Activated CD4-positive, alpha-beta T cell treated with anti-CD3 and anti-CD28 coated beads, Interleukin-2, amount 10 ng/mL, durations not matched to agents 24 days and 14 days (primary cell): ENCODE data around the gene ANO1. TPM values are rescaled to one million over a fixed set of nuclear protein-coding genes. Genes with fewer than 3 reads are reported as not detected.

ENCODE experiments used
- DNase-seq: peaks from one replicate; pipeline ENCODE4 v3.0.0; 2022
- H3K27ac Mint-ChIP-seq: one replicate; pipeline ENCODE4 v1.8.0; 2022; ENCODE audit warnings: mild to moderate bottlenecking, mixed read lengths
- H3K27me3 Mint-ChIP-seq: one replicate; pipeline ENCODE4 v1.8.0; 2022; ENCODE audit warnings: mixed read lengths
- H3K36me3 Mint-ChIP-seq: one replicate; pipeline ENCODE4 v1.8.0; 2022; ENCODE audit warnings: low read depth, mild to moderate bottlenecking, mixed read lengths
- H3K4me1 Mint-ChIP-seq: one replicate; pipeline ENCODE4 v1.8.0; 2021; ENCODE audit warnings: mixed read lengths
- H3K4me3 Mint-ChIP-seq: one replicate; pipeline ENCODE4 v1.8.0; 2022; ENCODE audit warnings: mild to moderate bottlenecking, moderate library complexity, mixed read lengths
- H3K9me3 Mint-ChIP-seq: one replicate; pipeline ENCODE4 v1.8.0; 2021; ENCODE audit warnings: mixed read lengths
- intact Hi-C: fragments of 100-400 bp; cut with micrococcal nuclease; formaldehyde crosslinking; loops from one replicate; pipeline ENCODE4 v1.15.1; 2023
- total RNA-seq: library from RNA; stranded (reverse); gene quantifications from 2 replicates; pipeline ENCODE4 v1.2.3, GENCODE V29; 2022

ANO1 gene
- total RNA-seq, 1 donor from 2014 or later = not detected

DNA sequence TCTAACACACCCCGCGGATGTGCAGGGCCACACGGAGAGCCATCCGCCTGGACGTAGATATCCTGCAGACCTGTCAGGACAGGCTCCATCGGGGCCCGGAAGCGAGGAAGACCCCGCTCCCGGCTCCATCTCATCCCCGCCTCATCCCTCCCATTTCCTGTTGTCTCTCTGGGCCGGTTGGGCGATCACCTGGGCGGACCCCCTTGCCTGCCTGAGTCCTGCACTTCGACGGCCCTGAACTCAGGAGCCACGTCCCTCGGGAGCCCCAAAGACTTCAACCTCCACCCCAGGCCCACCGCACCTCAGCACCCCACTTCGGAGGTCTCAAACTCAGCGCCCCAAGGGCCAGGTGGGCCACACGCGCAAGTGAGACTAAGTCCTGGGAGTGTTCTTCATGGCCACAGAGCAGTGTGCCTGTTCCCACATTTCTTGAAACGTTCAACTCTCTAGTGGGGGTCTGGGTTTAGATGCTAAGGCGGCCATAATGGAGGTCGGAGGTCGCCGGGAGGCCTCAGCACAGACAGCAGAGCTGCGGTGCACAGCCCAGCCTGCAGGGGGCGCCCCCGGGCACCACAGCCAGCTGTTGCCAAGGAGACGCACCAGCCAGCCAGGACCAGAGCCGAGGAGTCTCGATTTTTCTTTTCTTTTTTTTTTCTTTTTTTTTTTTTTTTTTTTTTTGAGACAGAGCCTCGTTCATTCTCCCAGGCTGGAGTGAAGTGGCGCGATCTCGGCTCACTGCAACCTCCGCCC lies 99.0 kb downstream of the ANO1 start:
- H3K27ac Mint-ChIP-seq = no peak overlapping the region
- no peaks in the 10 kb centered on the region for H3K27me3 Mint-ChIP-seq
- no peaks in the 10 kb centered on the region for H3K4me1 Mint-ChIP-seq
- no peak overlapping the region for H3K4me3 Mint-ChIP-seq
- intact Hi-C loops = no loop called here
- peak; percentile 87 for DNase-seq
- H3K9me3 Mint-ChIP-seq = no peaks in the 10 kb centered on the region
- no peaks in the 10 kb centered on the region for H3K36me3 Mint-ChIP-seq

DNA sequence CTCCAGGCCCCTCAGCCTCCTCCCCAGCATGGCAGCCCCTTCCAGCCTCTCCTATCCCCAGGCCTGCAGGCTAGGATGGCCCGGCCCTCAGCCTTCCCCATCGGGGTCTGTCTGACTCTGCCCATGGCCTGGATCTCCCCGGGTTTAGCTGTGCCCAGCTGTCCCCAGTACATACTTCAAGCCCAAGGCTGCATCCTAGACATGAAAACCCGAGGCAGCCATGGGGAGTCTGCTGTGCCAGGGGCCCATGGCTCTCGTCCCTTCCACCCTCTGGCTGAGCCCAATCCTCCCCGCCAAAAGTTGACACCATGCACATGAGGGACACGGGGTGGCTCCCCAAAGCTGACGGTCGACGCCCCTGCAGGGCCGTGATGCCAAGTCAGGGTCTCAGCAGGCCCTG lies 102.8 kb downstream of the ANO1 start:
- H3K4me1 Mint-ChIP-seq = no peaks in the 10 kb centered on the region
- intact Hi-C loops = no loop called here
- DNase-seq = no peak
- no peak overlapping the region for H3K4me3 Mint-ChIP-seq
- H3K27me3 Mint-ChIP-seq = no peaks in the 10 kb centered on the region
- no peaks in the 10 kb centered on the region for H3K36me3 Mint-ChIP-seq
- H3K9me3 Mint-ChIP-seq = no peaks in the 10 kb centered on the region
- H3K27ac Mint-ChIP-seq = no peak overlapping the region

DNA sequence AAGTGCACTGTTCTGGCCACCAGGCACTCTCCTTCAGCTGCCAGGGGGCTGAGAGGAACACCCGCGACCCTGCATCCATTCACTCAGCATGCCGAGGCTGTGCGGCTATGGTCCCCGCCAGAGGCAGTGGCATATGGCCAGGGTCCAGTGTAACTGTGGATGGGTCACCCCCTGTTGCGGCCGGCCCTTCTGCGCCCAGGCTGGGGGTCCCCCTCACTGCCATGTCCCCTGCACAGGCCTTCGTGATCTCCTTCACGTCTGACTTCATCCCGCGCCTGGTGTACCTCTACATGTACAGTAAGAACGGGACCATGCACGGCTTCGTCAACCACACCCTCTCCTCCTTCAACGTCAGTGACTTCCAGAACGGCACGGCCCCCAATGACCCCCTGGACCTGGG lies 104.1 kb downstream of the ANO1 start:
- DNase-seq = no peak
- Mint-ChIP-seq H3K4me1 (no peaks in the 10 kb centered on the region), H3K27me3 (no peaks in the 10 kb centered on the region), H3K27ac (no peak overlapping the region), H3K4me3 (no peak overlapping the region), H3K36me3 (no peaks in the 10 kb centered on the region), H3K9me3 (no peaks in the 10 kb centered on the region)
- intact Hi-C loops = no loop called here

DNA sequence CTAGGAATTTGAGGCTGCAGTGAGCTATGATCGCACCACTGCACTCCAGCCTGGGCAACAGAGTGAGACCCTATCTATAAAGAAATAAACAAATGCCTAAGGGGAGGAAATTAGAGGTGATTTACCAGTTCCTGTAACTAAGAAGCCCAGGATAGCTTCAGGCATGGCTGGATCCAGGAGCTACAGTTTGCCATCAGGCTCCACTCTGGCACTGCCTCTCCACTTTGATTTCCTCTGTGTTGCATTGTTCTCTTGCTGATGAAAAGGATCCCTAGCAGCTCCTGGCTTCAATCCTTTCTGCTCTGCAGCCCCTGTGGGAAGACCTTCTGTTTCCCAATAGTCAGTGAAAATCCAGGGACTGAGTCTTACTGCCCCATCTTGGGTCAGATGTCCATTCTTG lies 104.9 kb downstream of the ANO1 start:
- Mint-ChIP-seq H3K9me3 (no peaks in the 10 kb centered on the region), H3K4me1 (no peaks in the 10 kb centered on the region), H3K27ac (no peak overlapping the region), H3K4me3 (no peak overlapping the region), H3K27me3 (no peaks in the 10 kb centered on the region), H3K36me3 (no peaks in the 10 kb centered on the region)
- intact Hi-C loops = no loop called here
- no peak for DNase-seq

DNA sequence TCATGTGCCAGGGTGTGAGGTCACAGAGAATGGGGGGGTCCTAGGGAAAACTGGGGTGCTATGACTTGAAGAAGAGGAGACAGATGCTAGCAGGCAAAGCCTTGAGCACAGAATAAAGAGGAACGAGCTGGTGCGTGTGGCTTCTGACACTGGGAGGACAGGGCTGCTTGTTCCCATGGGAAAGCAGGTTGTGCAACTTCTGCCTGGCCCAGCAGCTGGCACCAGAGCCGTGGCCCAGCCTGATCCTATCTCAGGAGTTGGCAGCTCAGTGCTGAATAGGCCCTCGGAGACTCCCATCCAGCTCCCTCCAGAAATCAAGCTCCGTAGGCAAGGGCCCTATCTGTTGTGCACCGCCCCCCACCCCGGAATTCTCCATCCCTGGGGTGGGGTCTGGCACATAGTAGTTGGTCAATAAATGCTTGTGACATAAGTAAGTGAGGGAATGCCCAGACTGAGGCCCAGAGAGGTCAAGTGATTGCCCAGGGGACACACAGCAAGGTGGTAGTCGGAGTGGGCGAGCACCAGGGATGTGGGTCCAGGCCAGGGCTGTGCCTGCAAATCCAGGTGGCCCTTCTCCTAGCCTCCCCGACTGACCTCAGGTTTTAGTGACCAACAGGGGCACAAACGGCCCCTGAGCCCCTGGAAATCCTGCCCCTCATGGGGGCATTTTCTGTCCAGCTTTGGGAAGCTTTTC lies 105.5 kb downstream of the ANO1 start:
- H3K27ac Mint-ChIP-seq = no peak overlapping the region
- no peaks in the 10 kb centered on the region for H3K36me3 Mint-ChIP-seq
- no peak overlapping the region for H3K4me3 Mint-ChIP-seq
- no peak for DNase-seq
- intact Hi-C loops = no loop called here
- no peaks in the 10 kb centered on the region for H3K9me3 Mint-ChIP-seq
- H3K4me1 Mint-ChIP-seq = no peaks in the 10 kb centered on the region
- H3K27me3 Mint-ChIP-seq = no peaks in the 10 kb centered on the region

DNA sequence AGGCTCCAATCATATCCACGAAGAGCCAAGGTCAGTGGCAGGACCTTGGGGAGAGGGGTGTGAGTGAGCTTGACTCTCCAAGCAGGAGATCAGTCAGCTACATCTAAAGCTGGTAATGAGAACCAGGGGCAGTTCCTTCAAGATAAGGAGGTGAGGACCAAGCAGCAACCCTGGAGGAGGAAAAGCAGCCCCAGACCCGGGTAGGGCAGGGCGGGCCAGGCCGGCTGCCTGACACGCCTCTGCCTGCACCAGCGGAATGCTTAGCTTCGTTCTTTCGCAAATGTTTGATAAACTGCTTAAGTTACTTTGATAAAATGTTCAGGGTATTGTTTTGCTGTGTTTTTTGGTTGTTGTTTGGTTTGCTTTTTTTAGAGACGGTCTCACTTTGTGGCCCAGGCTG lies 106.3 kb downstream of the ANO1 start:
- H3K27ac Mint-ChIP-seq = no peak overlapping the region
- H3K4me3 Mint-ChIP-seq = no peak overlapping the region
- no peaks in the 10 kb centered on the region for H3K9me3 Mint-ChIP-seq
- H3K4me1 Mint-ChIP-seq = no peaks in the 10 kb centered on the region
- intact Hi-C loops = no loop called here
- H3K27me3 Mint-ChIP-seq = no peaks in the 10 kb centered on the region
- no peak for DNase-seq
- no peaks in the 10 kb centered on the region for H3K36me3 Mint-ChIP-seq

DNA sequence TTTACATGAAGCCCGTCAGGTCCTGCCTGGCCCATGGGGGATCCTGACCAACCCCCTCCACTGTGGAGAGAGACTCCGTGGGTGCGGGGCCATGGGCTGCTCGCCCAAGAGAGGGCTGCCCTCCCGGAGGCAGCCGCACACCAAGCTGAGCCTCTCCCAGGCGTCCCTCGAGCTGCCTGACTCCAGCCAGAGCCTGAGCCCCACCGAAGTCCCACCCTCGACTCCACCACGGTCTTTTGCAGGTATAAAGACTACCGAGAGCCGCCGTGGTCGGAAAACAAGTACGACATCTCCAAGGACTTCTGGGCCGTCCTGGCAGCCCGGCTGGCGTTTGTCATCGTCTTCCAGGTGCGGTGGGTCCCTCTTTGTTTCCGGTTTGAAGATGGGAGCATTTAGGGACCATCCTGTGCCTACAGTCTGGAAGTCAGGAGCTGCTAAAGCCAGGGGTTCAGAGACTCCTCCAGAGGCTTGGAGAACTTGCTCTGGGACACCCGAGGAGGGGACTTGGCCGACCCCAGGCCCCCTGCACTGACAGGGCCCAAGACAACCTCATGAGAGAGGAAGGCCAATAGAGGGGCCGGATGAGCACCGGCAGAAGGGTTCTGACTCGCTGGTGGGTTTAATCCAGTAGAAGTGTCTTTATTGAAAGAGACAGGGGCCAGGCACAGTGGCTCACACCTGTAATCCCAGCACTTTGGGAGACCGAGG lies 107.4 kb downstream of the ANO1 start:
- Mint-ChIP-seq H3K4me3 (no peak overlapping the region), H3K27me3 (no peaks in the 10 kb centered on the region), H3K4me1 (no peaks in the 10 kb centered on the region), H3K9me3 (no peaks in the 10 kb centered on the region), H3K27ac (no peak overlapping the region), H3K36me3 (no peaks in the 10 kb centered on the region)
- DNase-seq = no peak
- intact Hi-C loops = no loop called here

DNA sequence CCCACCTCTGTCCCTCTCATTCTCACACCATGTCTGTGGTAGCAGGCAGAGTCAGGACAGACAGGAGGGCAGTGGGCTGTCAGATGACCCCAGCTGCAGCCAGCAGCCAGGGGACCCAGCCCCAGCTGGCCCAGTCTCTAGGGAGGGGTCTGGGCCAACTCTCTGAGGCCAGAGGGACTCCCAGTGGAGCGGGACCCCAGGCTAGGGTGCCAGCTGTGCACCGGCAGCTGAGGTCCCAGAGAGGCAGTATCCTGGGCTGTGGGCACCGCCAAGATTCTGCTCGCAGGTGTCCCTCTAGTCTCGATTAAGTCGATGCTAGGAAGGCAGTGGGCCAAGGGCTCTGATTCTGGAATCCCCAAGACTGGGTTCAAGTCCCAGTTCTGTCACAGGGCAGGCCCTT lies 108.3 kb downstream of the ANO1 start:
- Mint-ChIP-seq H3K9me3 (no peaks in the 10 kb centered on the region), H3K4me1 (peaks cover 1% of the 10 kb centered on the region), H3K27me3 (no peaks in the 10 kb centered on the region), H3K27ac (no peak overlapping the region), H3K36me3 (no peaks in the 10 kb centered on the region), H3K4me3 (no peak overlapping the region)
- intact Hi-C loops = no loop called here
- DNase-seq = no peak

DNA sequence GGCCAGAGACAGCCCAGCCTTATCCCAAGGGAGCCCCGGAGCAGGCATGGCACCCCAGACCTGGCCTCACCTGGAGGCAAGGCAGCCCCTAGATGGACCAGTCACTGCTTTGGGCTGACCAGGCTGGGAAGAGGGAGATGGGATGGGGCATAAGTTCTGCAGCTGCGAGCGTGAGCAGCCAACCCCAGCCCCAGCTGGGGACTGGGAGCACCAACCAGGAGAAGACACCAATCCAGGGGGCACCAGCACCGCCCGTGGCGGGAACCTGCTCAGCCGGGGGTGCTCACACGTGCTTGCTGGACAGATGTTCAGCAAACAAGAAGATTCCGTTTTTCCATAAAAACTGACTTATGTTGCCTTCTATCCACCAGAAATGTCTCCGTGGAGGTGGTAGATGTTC lies 108.8 kb downstream of the ANO1 start:
- H3K36me3 Mint-ChIP-seq = no peaks in the 10 kb centered on the region

DNA sequence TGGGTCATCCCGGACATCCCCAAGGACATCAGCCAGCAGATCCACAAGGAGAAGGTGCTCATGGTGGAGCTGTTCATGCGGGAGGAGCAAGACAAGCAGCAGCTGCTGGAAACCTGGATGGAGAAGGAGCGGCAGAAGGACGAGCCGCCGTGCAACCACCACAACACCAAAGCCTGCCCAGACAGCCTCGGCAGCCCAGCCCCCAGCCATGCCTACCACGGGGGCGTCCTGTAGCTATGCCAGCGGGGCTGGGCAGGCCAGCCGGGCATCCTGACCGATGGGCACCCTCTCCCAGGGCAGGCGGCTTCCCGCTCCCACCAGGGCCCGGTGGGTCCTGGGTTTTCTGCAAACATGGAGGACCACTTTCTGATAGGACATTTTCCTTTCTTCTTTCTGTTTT lies 109.7 kb downstream of the ANO1 start:
- no peaks in the 10 kb centered on the region for H3K27me3 Mint-ChIP-seq
- no peak overlapping the region for H3K4me3 Mint-ChIP-seq
- H3K27ac Mint-ChIP-seq = no peak overlapping the region
- H3K4me1 Mint-ChIP-seq = peaks cover 3% of the 10 kb centered on the region
- intact Hi-C loops = no loop called here
- H3K36me3 Mint-ChIP-seq = no peaks in the 10 kb centered on the region
- no peaks in the 10 kb centered on the region for H3K9me3 Mint-ChIP-seq
- DNase-seq = no peak

More for the DNA sequence above, 108.8 kb downstream of the ANO1 start:
- intact Hi-C loops = no loop called here
- Mint-ChIP-seq H3K27me3 (no peaks in the 10 kb centered on the region), H3K9me3 (no peaks in the 10 kb centered on the region), H3K27ac (no peak overlapping the region), H3K4me1 (peaks cover 3% of the 10 kb centered on the region), H3K4me3 (no peak overlapping the region)
- no peak for DNase-seq

DNA sequence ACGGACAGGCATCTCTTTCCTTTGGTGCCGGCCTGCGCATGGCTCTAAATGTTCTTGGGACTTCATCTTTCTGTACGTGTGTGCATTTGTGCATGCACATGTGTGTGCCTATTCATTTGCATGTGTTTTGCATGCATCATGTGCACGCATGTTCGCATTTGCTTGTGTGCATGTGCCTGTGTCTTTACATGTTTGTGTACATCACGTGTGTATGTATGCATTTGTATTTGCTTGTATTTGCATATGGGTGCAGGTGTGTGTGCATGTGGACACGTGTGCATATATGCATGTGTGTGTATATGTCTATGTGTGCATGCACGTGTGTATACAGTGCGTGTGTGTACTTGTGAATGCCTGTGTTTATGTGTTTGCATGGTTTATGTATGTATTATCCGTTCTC lies 111.5 kb downstream of the ANO1 start:
- H3K4me3 Mint-ChIP-seq = no peak overlapping the region
- peaks cover 3% of the 10 kb centered on the region for H3K4me1 Mint-ChIP-seq
- H3K27ac Mint-ChIP-seq = no peak overlapping the region
- H3K36me3 Mint-ChIP-seq = no peaks in the 10 kb centered on the region
- DNase-seq = no peak
- no peaks in the 10 kb centered on the region for H3K27me3 Mint-ChIP-seq
- H3K9me3 Mint-ChIP-seq = no peaks in the 10 kb centered on the region
- intact Hi-C loops = no loop called here

DNA sequence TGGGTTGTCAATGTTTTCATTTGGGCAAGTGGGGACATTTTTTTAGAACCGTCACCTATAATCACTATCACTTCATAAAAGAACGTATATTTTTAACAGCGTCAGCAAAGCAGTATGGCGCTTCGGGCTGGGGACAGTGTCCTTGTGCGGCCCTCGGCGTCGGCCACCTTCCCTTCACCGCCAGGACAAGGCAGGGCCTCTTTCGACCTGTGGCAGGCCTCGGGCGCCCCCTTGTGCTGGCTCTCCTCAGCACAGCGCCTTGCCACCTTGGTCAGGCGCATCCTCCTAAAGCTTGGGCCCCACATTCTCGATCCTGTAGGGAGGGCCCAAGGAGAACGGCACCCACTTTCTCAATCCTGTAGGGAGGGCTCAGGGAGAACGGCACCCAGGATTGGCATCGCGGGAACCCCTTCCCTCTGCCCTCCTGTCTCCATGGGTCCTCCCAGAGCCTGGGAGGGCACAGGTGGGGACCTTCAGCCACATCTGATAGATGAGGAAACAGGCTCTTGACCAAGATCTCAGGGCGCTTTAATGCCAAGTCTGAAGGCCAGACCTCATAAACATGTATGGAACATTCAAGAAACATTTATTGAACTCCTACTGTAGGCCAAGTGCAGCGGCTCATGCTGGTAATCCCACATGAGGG lies 113.5 kb downstream of the ANO1 start:
- no peaks in the 10 kb centered on the region for H3K9me3 Mint-ChIP-seq
- H3K36me3 Mint-ChIP-seq = no peaks in the 10 kb centered on the region
- H3K4me1 Mint-ChIP-seq = peaks cover 3% of the 10 kb centered on the region
- intact Hi-C loops = no loop called here
- H3K27me3 Mint-ChIP-seq = no peaks in the 10 kb centered on the region
- no peak overlapping the region for H3K27ac Mint-ChIP-seq
- no peak overlapping the region for H3K4me3 Mint-ChIP-seq
- DNase-seq = peak; percentile 90

DNA sequence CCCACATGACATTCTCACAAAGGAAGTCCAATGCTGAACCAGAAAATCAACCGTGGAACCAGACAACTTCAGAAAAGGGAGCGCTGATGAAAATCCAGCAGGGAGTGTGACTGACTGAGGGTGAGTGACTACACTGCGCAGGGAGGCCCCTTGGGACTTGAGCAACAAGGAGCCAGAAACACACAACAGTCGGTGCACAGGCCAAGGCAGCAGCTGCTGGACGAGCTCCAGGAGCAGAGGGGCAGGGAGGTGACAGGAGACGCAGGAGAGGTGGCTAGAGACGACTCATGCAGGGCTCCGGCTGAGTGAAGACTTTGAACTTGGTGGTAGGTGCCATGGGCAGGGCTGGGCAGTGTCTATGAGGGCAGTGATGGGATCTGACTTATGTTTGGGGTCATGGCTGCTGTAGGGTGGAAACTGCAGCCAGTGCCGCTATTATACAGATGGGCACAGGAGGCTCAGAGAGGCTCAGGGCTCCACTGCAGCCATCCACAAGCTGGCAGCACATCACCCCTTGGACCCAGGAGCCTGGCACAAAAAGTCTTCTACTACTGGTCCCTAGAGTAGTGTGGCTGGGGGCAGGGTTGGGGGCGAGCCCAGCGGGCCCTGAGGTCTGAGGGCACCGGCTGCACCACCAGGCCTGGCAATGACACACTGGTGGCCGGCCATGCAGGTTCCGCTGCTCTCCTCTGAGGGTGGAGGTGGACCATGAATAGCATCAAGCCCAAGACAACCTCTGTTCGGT lies 114.7 kb downstream of the ANO1 start:
- Mint-ChIP-seq H3K27me3 (no peaks in the 10 kb centered on the region), H3K27ac (no peak overlapping the region), H3K9me3 (no peaks in the 10 kb centered on the region), H3K36me3 (no peaks in the 10 kb centered on the region), H3K4me3 (no peak overlapping the region), H3K4me1 (peaks cover 3% of the 10 kb centered on the region)
- intact Hi-C loops = no loop called here
- DNase-seq = no peak
